Germinal center (tissue), 1 donor: ENCODE measurements around the gene PRRG1.
"Not testable (repeated sequence)": the region's sequence is repeated elsewhere in the genome, so short reads cannot be mapped to it uniquely, and the experiment has no call there.

Source experiments
- DNase-seq: peaks from one replicate; pipeline ENCODE4 v3.0.0; 2012; ENCODE audit warnings: mixed read lengths, low spot score

The PRRG1 gene

GRCh38 chrX:37349221-37350033, at the start of gene PRRG1:
TSS of gene PRRG1 (plus strand) at chrX:37349364. CDS start at chrX:37406250, 56,886 bp downstream.
- DNase-seq: no peak

DNA sequence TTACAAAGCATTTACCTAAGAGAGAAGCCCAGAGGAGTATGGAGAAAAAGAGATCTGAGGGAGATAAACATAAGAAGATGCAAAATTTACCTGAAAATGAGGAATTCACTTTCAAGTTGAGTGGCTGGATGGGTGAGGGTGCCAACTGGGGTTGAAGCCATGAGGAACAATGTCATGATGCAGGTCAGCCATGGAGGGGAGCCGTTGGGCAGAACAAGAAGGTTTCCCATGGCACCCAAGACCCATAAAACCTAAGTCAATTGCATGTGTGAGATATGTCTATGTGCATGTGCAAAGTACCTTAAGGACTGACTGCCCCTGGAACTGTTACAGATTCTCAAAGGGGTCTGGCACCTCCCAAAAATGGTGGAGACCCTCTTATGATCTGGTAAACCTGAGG, 46.6 kb upstream of the PRRG1 start:
- DNase-seq: no peak

DNA sequence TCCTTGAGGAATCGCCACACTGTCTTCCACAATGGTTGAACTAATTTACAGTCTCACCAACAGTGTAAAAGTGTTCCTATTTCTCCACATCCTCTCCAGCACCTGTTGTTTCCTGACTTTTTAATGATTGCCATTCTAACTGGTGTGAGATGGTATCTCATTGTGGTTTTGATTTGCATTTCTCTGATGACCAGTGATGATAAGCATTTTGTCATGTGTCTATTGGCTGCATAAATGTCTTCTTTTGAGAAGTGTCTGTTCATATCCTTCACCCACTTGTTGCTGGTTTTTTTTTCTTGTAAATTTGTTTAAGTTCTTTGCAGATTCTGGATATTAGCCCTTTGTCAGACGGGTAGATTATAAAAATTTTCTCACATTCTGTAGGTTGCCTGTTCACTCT, 43.9 kb upstream of the PRRG1 start:
- not testable (repeated sequence) for DNase-seq

DNA sequence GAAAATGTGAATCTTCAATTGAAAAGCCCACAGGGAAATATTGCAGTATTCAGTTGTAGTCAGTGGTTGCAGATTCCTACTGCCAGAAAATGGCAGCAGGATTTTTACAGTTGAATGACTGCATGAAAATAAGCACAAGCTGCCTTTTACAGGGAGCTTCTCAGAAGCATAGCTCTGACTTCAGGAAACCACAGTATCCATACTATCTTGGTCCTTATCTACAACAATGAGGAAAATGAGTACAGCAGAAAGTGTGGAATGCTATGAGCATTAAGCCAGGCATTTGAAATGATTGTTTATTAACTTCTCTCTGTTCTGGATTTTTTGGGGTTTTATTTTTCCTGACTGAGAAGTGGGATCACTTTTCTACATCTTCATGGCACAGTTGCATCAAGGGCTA, 34.6 kb upstream of the PRRG1 start:
- no peak for DNase-seq

GRCh38 chrX:37315511-37316248, 33.5 kb upstream of the PRRG1 start:
- DNase-seq: no peak

GRCh38 chrX:37320541-37321203, 28.5 kb upstream of the PRRG1 start:
- DNase-seq: no peak

DNA sequence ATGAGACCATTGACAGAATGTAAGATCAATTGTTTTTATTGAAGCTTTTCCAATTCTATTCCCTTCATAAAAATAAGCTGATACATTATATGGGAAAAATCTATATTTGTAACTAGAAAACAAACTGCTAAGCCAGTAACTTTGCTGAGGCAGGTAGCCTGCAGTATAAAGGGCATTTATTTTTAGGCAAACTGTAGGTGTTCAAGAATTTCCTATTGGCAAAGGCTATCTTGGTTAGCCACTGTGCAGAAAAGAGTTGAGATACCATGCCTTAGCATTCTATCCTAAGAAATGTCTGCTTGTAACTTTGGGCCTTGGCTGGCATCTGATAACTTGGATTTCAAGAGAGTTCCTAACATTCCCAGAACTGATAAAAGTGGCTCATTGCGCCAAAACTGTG, 18.5 kb upstream of the PRRG1 start:
- DNase-seq: no peak

DNA sequence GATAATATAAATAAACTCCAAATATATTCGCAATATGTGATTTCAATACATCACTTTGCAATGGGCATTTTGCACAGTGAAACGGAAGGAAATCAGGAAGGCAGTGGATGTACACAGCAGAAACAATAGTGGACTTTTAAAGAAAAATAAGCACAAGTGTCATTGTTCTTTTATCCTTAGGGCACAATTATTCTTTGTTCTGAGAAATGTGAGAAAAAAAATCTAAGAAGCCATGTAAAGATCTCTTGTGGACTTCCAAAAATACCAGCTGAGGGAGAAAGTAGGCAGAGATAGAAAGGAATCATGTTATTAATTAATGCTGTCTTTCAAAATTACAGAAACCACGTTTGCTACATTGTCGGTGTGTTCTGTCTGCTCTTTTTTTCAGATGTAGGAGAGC, 17.6 kb upstream of the PRRG1 start:
- DNase-seq: no peak

DNA sequence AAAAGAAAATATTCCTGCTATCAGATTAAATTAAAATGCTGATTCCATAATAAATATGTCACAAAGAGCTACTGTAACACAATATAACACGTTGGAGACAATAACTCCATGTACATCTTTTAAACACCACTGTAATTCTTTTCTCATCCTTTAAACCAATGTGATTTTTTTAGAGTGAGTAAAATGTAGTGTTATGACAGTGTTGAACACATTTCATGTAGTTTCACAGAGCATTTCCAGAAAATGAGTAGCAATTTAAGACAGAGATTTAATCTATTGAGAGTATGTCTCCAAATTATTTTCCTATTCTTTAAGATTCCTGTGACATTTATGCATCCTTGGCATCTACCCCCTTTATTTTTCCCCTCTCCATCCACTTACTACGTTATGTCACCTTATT, 17.1 kb upstream of the PRRG1 start:
- no peak for DNase-seq

- no peak for DNase-seq
These were observed 16.0 kb upstream of the PRRG1 start for GRCh38 chrX:37332987-37333658.

- DNase-seq: no peak
These were observed 1.7 kb upstream of the PRRG1 start for GRCh38 chrX:37347420-37347819.

DNA sequence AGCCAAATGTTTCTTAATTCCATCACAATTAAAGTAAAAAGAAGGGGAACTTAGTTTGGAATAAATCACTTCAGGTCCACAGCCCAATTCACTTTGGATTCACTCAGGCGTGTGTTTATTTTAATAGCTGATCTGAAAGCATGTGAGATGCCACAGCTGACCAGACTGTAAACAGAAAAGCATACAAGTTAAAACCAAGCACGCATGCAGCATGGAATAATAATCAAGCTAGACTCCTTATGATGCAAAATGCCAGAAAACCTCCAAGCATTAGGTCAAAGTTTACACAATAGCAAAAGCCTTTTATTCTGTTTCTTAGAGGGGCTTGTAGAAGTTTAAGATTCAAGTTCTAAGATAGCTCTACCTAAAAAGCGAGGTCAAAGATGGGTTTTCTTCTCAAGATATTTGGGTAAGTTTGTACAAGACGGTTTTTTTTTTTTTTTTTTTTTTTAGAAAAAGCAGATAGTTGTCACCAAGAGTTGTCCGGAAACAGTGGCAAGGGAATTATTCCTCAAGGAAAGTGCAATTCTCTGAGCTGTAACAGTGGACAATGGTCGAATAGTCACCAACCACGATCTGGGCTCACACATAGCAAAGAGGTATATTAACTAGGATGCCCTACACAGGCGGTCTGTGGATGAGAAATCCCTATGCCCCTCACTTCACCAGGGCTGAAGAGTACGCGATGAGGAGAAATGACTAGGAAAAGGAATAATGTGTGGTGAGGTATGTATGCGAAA, 763 bp upstream of the PRRG1 start:
- no peak for DNase-seq

DNA sequence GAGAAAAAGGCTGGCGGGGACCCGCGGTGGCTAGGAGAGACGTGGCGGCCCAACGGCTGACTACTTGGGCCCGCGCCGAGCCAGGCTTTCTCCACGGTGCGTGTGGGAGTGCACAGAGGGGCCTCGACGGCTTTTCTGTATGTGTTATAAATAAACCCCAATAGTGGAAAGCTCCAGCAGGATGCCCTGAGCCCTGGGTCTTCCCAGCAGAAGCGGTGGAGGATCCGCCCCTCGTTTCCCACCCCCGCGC, 268 bp upstream of the PRRG1 start:
- DNase-seq: no peak

GRCh38 chrX:37350034-37350365, 836 bp downstream of the PRRG1 start:
- DNase-seq: no peak

DNA sequence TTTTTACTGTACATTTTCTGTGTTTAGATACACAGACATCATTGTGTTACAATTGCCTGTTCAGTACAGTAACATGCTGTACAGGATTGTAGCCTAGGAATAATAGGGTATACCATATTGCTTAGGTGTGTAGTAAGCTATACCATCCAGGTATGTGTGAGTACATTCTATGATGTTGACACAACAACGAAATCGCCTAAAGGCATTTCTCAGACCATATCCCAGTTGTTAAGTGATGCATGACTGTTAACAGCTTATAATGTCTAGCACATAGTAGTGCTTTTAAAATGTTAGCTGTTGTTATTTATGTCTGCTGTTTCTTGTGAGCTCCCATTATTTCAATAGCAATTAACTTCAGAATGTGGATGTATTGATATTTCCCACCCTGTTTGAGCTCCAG, 4.5 kb downstream of the PRRG1 start:
- DNase-seq: no peak

- no peak for DNase-seq
These were observed 8.3 kb downstream of the PRRG1 start for GRCh38 chrX:37357436-37357835.

- DNase-seq: no peak
These were observed 12.4 kb downstream of the PRRG1 start for GRCh38 chrX:37361596-37361995.

DNA sequence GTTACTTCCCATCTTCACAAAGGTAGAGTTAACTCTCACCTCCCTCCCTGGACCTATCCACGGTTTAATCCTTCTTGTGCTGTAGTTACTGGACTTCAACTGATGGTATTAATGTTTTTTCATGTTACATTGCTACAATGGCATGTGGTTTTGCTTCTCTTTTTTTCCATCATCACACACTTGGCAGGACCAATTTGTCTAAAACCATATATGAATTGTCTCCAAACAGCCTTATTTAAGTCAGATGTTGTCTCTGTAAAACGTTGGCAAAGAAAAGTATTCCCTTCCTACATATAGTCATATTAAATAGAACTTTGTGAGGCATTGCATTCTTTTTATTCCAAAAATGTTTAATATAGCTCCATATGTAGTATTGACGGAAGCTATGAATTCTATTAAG, 15.5 kb downstream of the PRRG1 start:
- DNase-seq: no peak

- DNase-seq: no peak
These were observed 18.8 kb downstream of the PRRG1 start for GRCh38 chrX:37367946-37368345.

GRCh38 chrX:37370499-37371141, 21.5 kb downstream of the PRRG1 start:
- no peak for DNase-seq

DNA sequence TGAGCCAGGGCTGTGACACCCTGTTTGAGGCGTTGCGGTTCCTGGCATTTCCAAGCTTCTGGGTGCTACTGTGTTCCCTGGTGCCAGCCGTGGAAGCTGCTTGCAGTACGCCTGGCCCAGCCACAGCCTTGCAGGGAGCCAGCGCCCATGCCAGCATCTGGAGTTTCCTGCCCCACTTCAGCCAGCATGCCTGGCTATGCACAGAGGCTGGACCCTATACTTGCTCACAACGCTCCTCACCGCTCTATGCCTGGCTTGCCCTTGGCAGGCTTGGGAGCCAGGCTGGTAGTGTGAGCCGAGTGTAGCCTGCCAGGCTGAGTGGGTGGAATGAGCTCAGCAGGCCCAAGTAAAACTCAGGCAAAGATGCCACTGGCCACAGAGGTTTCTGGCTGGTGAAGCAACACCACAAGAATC, 22.4 kb downstream of the PRRG1 start:
- no peak for DNase-seq

GRCh38 chrX:37378404-37378803, 29.2 kb downstream of the PRRG1 start:
- DNase-seq: no peak
